WTC11 (cell line): ENCODE measurements around the gene NRXN3. TPM values are rescaled to one million over a fixed set of nuclear protein-coding genes. Genes with fewer than 3 reads are reported as not detected.
A peak's percentile ranks its signal among the peaks of the same experiment; 100 is the strongest.

Experiments
- ATAC-seq: fragments of 200-7000 bp; cut with Tn5 transposase; 2 replicates; pipeline ENCODE4 v1.10.0; 2021; ENCODE audit warnings: mild to moderate bottlenecking, moderate library complexity
- CTCF ChIA-PET: fragments of 300-600 bp; sonication (Branson Sonifier 250); formaldehyde crosslinking; loops from one replicate; lab custom pipeline; 2021; ENCODE audit warnings: antibody characterized with exemption; lab: Charles Lee
- POLR2A ChIA-PET: fragments of 350-600 bp; sonication (Branson Sonifier 250); formaldehyde crosslinking; loops from one replicate; lab custom pipeline; 2021; ENCODE audit warnings: antibody characterized with exemption; lab: Charles Lee
- DNase-seq: peaks from one replicate; pipeline ENCODE4 v3.0.0; 2021; ENCODE audit warnings: low spot score
- H3K27ac Mint-ChIP-seq: 2 replicates; pipeline ENCODE4 v1.8.0; 2021; ENCODE audit warnings: mixed read lengths
- H3K27me3 Mint-ChIP-seq: 2 replicates; pipeline ENCODE4 v1.8.0; 2021; ENCODE audit warnings: low read depth, mild to moderate bottlenecking, moderate library complexity, mixed read lengths
- H3K36me3 Mint-ChIP-seq: 2 replicates; pipeline ENCODE4 v1.8.0; 2021; ENCODE audit warnings: mixed read lengths
- H3K4me1 Mint-ChIP-seq: 2 replicates; pipeline ENCODE4 v1.8.0; 2022; ENCODE audit warnings: mixed read lengths
- H3K4me3 Mint-ChIP-seq: 2 replicates; pipeline ENCODE4 v1.8.0; 2021; ENCODE audit warnings: mild to moderate bottlenecking, moderate library complexity, mixed read lengths
- H3K9me3 Mint-ChIP-seq: 2 replicates; pipeline ENCODE4 v1.8.0; 2021; ENCODE audit warnings: mixed read lengths
- ARID4B ChIP-seq: sonication (generic); formaldehyde crosslinking; IDR thresholded peaks from 2 replicates; pipeline ENCODE4 v1.8.0; 2023; ENCODE audit warnings: missing genetic modification reagents, mild to moderate bottlenecking, borderline replicate concordance
- ATF3 ChIP-seq: sonication (generic); formaldehyde crosslinking; conservative IDR thresholded peaks from 2 replicates; pipeline ENCODE4 v1.8.1; 2022; ENCODE audit warnings: mild to moderate bottlenecking, missing genetic modification reagents
- CBFB ChIP-seq: sonication (generic); formaldehyde crosslinking; IDR thresholded peaks from 2 replicates; pipeline ENCODE4 v1.8.1; 2022; ENCODE audit warnings: mild to moderate bottlenecking, low read depth, missing genetic modification reagents
- CREM ChIP-seq: sonication (generic); formaldehyde crosslinking; IDR thresholded peaks from 2 replicates; pipeline ENCODE4 v1.8.1; 2022; ENCODE audit warnings: mild to moderate bottlenecking, missing genetic modification reagents, moderate library complexity
- E2F1 ChIP-seq: sonication (generic); formaldehyde crosslinking; IDR thresholded peaks from 2 replicates; pipeline ENCODE4 v1.8.0; 2022; ENCODE audit warnings: mild to moderate bottlenecking, missing genetic modification reagents
- FOXJ3 ChIP-seq: sonication (generic); formaldehyde crosslinking; IDR thresholded peaks from 2 replicates; pipeline ENCODE4 v1.9.0; 2021; ENCODE audit warnings: missing genetic modification reagents, mild to moderate bottlenecking, borderline replicate concordance
- FOXK1 ChIP-seq: sonication (generic); formaldehyde crosslinking; IDR thresholded peaks from 2 replicates; pipeline ENCODE4 v1.8.0; 2022; ENCODE audit warnings: mild to moderate bottlenecking, moderate library complexity, missing genetic modification reagents
- GTF2I ChIP-seq: fragments of 250-450 bp; sonication (Bioruptor Pico); conservative IDR thresholded peaks from 2 replicates; pipeline ENCODE4 v1.4.0; 2021; ENCODE audit warnings: mild to moderate bottlenecking
- HMGA2 ChIP-seq: fragments of 250-450 bp; sonication (Bioruptor Pico); IDR thresholded peaks from 2 replicates; pipeline ENCODE4 v1.4.0; 2021; ENCODE audit warnings: mild to moderate bottlenecking, moderate library complexity
- IRF2 ChIP-seq: sonication (generic); formaldehyde crosslinking; IDR thresholded peaks from 2 replicates; pipeline ENCODE4 v1.8.0; 2022; ENCODE audit warnings: low read depth, missing genetic modification reagents, borderline replicate concordance
- KAT7 ChIP-seq: sonication (generic); formaldehyde crosslinking; IDR thresholded peaks from 2 replicates; pipeline ENCODE4 v1.8.1; 2023; ENCODE audit warnings: missing genetic modification reagents, mild to moderate bottlenecking, borderline replicate concordance
- MXD4 ChIP-seq: fragments of 250-450 bp; sonication (Bioruptor Pico); IDR thresholded peaks from 2 replicates; pipeline ENCODE4 v1.8.0; 2021; ENCODE audit warnings: mild to moderate bottlenecking, moderate library complexity, borderline replicate concordance
- MYBL2 ChIP-seq: sonication (generic); formaldehyde crosslinking; IDR thresholded peaks from 2 replicates; pipeline ENCODE4 v1.8.1; 2023; ENCODE audit warnings: mild to moderate bottlenecking, moderate library complexity, missing genetic modification reagents
- OVOL2 ChIP-seq: fragments of 250-450 bp; sonication (Bioruptor Pico); IDR thresholded peaks from 2 replicates; pipeline ENCODE4 v1.9.0; 2021; ENCODE audit warnings: mild to moderate bottlenecking, borderline replicate concordance
- PRDM15 ChIP-seq: sonication (generic); formaldehyde crosslinking; IDR thresholded peaks from 2 replicates; pipeline ENCODE4 v1.8.0; 2022; ENCODE audit warnings: missing genetic modification reagents
- PRRX2 ChIP-seq: fragments of 250-450 bp; sonication (Bioruptor Pico); IDR thresholded peaks from 2 replicates; pipeline ENCODE4 v1.8.0; 2021; ENCODE audit warnings: mild to moderate bottlenecking
- SMAD3 ChIP-seq: sonication (generic); formaldehyde crosslinking; IDR thresholded peaks from 2 replicates; pipeline ENCODE4 v1.8.0; 2022; ENCODE audit warnings: missing genetic modification reagents, mild to moderate bottlenecking, borderline replicate concordance
- SOX15 ChIP-seq: fragments of 250-450 bp; sonication (Bioruptor Pico); IDR thresholded peaks from 2 replicates; pipeline ENCODE4 v1.9.0; 2021; ENCODE audit warnings: mild to moderate bottlenecking
- TP53 ChIP-seq: sonication (generic); formaldehyde crosslinking; IDR thresholded peaks from 2 replicates; pipeline ENCODE4 v1.8.1; 2023; ENCODE audit warnings: mild to moderate bottlenecking, missing genetic modification reagents
- ZNF121 ChIP-seq: sonication (generic); formaldehyde crosslinking; IDR thresholded peaks from 2 replicates; pipeline ENCODE4 v1.8.0; 2023; ENCODE audit warnings: missing genetic modification reagents
- ZNF138 ChIP-seq: sonication (generic); formaldehyde crosslinking; conservative IDR thresholded peaks from 2 replicates; pipeline ENCODE4 v1.8.1; 2022; ENCODE audit warnings: mild to moderate bottlenecking, moderate library complexity, missing genetic modification reagents
- ZNF317 ChIP-seq: sonication (generic); formaldehyde crosslinking; IDR thresholded peaks from 2 replicates; pipeline ENCODE4 v1.8.1; 2023; ENCODE audit warnings: low read depth, mild to moderate bottlenecking, moderate library complexity, missing genetic modification reagents, borderline replicate concordance
- total RNA-seq: library from RNA; stranded (reverse); gene quantifications from 3 replicates; pipeline ENCODE4 v1.2.3, GENCODE V29; 2021

The NRXN3 gene
- total RNA-seq, 1 experiment from 2014 or later: 3.0 TPM

- no peak for TF ChIP-seq PRDM15 (CRISPR knock-in tag)
- TF ChIP-seq FOXK1 (CRISPR knock-in tag): no peak
- no peak for TF ChIP-seq MXD4 (CRISPR knock-in tag)
- no peak for TF ChIP-seq CREM (CRISPR knock-in tag)
These were observed 71.9 kb downstream of the NRXN3 start (continued) for GRCh38 chr14:78242086-78242485.

GRCh38 chr14:78243187-78243586 lies 73.0 kb downstream of the NRXN3 start:
- TF ChIP-seq GTF2I (CRISPR knock-in tag): no peak
- TF ChIP-seq ZNF317: no peak
- TF ChIP-seq TP53 (CRISPR knock-in tag): no peak
- TF ChIP-seq SMAD3 (CRISPR knock-in tag): no peak
- no peak for TF ChIP-seq CBFB (CRISPR knock-in tag)
- no peak for TF ChIP-seq MYBL2 (CRISPR knock-in tag)
- no peak for TF ChIP-seq FOXJ3 (CRISPR knock-in tag)
- no peak for TF ChIP-seq HMGA2 (CRISPR knock-in tag)
- no peak for TF ChIP-seq ATF3 (CRISPR knock-in tag)
- TF ChIP-seq IRF2 (CRISPR knock-in tag): no peak
- TF ChIP-seq, all 79 proteins: peak for 0
- Mint-ChIP-seq H3K4me3 (no peak overlapping the region), H3K9me3 (no peaks in the 10 kb centered on the region), H3K27me3 (no peaks in the 10 kb centered on the region), H3K27ac (no peak overlapping the region), H3K36me3 (no peaks in the 10 kb centered on the region), H3K4me1 (no peaks in the 10 kb centered on the region)
- ATAC-seq: no peak
- CTCF ChIA-PET: interaction anchor here (1.1 kb wide), 1 partner anchor 323 kb away, joined by 3 read pairs; no protein-coding TSS in a partner anchor
- no peak for DNase-seq
- POLR2A ChIA-PET: no interaction called here

- Mint-ChIP-seq H3K4me1 (peaks cover 11% of the 10 kb centered on the region), H3K9me3 (no peaks in the 10 kb centered on the region), H3K36me3 (no peaks in the 10 kb centered on the region), H3K27me3 (no peaks in the 10 kb centered on the region), H3K4me3 (no peak overlapping the region), H3K27ac (no peak overlapping the region)
- ATAC-seq: no peak
- no peak for DNase-seq
- POLR2A ChIA-PET: no interaction called here
- TF ChIP-seq KAT7 (CRISPR knock-in tag) (no peak), ZNF121 (CRISPR knock-in tag) (no peak), PRRX2 (no peak), SOX15 (no peak), FOXJ3 (CRISPR knock-in tag) (no peak), CBFB (CRISPR knock-in tag) (no peak)
- CTCF ChIA-PET: interaction anchor here (0.6 kb wide), 1 partner anchor 148 kb away, joined by 3 read pairs; no protein-coding TSS in a partner anchor
These were observed 75.1 kb downstream of the NRXN3 start for GRCh38 chr14:78245238-78245637.

- Mint-ChIP-seq H3K4me3 (no peak overlapping the region), H3K36me3 (no peaks in the 10 kb centered on the region), H3K9me3 (no peaks in the 10 kb centered on the region), H3K4me1 (peaks cover 11% of the 10 kb centered on the region), H3K27ac (no peak overlapping the region), H3K27me3 (no peaks in the 10 kb centered on the region)
- ChIA-PET POLR2A (no interaction called here), CTCF (no interaction called here)
- ATAC-seq (peak; percentile 60), DNase-seq (no peak)
- no peak for TF ChIP-seq OVOL2 (CRISPR knock-in tag)
- TF ChIP-seq E2F1 (CRISPR knock-in tag): no peak
- no peak for TF ChIP-seq ARID4B (CRISPR knock-in tag)
- TF ChIP-seq FOXK1 (CRISPR knock-in tag): no peak
- TF ChIP-seq ZNF138 (CRISPR knock-in tag): no peak
These were observed 78.4 kb downstream of the NRXN3 start for GRCh38 chr14:78248501-78249090.
